Stimulated activated naive CD4-positive, alpha-beta T cell (primary cell): Measurements from ENCODE around the gene CDK6.

Source experiments
- DNase-seq, 6 experiments: peaks; one replicate each; lab custom pipeline; 2025; lab: John Stamatoyannopoulos, UW

Gene CDK6

GRCh38 chr7:92736870-92737269, 99.5 kb downstream of the CDK6 start:
- no peak for DNase-seq

- DNase-seq: no peak
Measured at GRCh38 chr7:92735707-92736106, 100.7 kb downstream of the CDK6 start.

GRCh38 chr7:92732316-92733036, 103.9 kb downstream of the CDK6 start:
- no peak for DNase-seq

GRCh38 chr7:92731335-92732063, 104.9 kb downstream of the CDK6 start:
- no peak for DNase-seq

- no peak for DNase-seq
Measured at GRCh38 chr7:92730808-92731207, 105.6 kb downstream of the CDK6 start.

- DNase-seq: no peak
Measured at GRCh38 chr7:92729751-92730150, 106.6 kb downstream of the CDK6 start.

- DNase-seq: no peak
Measured at GRCh38 chr7:92729172-92729571, 107.2 kb downstream of the CDK6 start.

GRCh38 chr7:92727755-92728154, 108.6 kb downstream of the CDK6 start:
- DNase-seq: no peak

GRCh38 chr7:92725161-92725925, 111.0 kb downstream of the CDK6 start:
- no peak for DNase-seq

GRCh38 chr7:92723943-92724342, 112.4 kb downstream of the CDK6 start:
- DNase-seq: no peak

GRCh38 chr7:92723205-92723604, 113.2 kb downstream of the CDK6 start:
- no peak for DNase-seq

GRCh38 chr7:92722541-92722940, 113.8 kb downstream of the CDK6 start:
- DNase-seq: no peak

- no peak for DNase-seq
Measured at GRCh38 chr7:92720604-92721350, 115.6 kb downstream of the CDK6 start.

GRCh38 chr7:92717993-92718716, 118.2 kb downstream of the CDK6 start:
- DNase-seq: peak in 5 of 6 experiments; percentile 8 to 66 (median 56)

GRCh38 chr7:92717623-92717992, 118.8 kb downstream of the CDK6 start:
- DNase-seq: no peak

- DNase-seq: no peak
Measured at GRCh38 chr7:92716825-92717580, 119.4 kb downstream of the CDK6 start.

GRCh38 chr7:92715963-92716362, 120.4 kb downstream of the CDK6 start:
- no peak for DNase-seq

GRCh38 chr7:92714767-92715166, 121.6 kb downstream of the CDK6 start:
- DNase-seq: no peak

- no peak for DNase-seq
Measured at GRCh38 chr7:92714280-92714679, 122.1 kb downstream of the CDK6 start.

- no peak for DNase-seq
Measured at GRCh38 chr7:92709912-92710311, 126.5 kb downstream of the CDK6 start.

GRCh38 chr7:92709150-92709549, 127.2 kb downstream of the CDK6 start:
- DNase-seq: no peak
